Tibial nerve (tissue), 4 donors: ENCODE data around the gene CNNM4. TPM values are rescaled to one million over a fixed set of nuclear protein-coding genes. Genes with fewer than 3 reads are reported as not detected.

ENCODE experiments used
- DNase-seq, 2 donors: peaks; one replicate each; pipeline ENCODE4 v3.0.0-alpha.2; 2019; ENCODE audit warnings: low spot score in 2 of 2
- H3K27ac ChIP-seq, 4 donors: fragments of 200-600 bp; sonication (generic) in 3 of 4; one replicate each; pipeline ENCODE4 v1.5.1; 2017 to 2019; ENCODE audit warnings: mild to moderate bottlenecking in 1 of 4
- H3K27me3 ChIP-seq, 2 donors: fragments of 200-600 bp; sonication (generic) in 1 of 2; one replicate each; pipeline versions ENCODE4 v1.5.1 to v1.6.0; 2017 to 2019
- H3K36me3 ChIP-seq, 3 donors: fragments of 200-600 bp; sonication (generic); one replicate each; pipeline ENCODE4 v1.5.1; 2018 to 2019
- H3K4me1 ChIP-seq, 4 donors: fragments of 200-600 bp; sonication (generic) in 3 of 4; one replicate each; pipeline ENCODE4 v1.5.1; 2017 to 2019
- H3K4me3 ChIP-seq, 4 donors: fragments of 200-600 bp; sonication (generic) in 3 of 4; one replicate each; pipeline ENCODE4 v1.5.1; 2017 to 2019; ENCODE audit warnings: mild to moderate bottlenecking in 1 of 4, moderate library complexity in 1 of 4
- H3K9me3 ChIP-seq, 4 donors: fragments of 200-600 bp; sonication (generic) in 3 of 4; one replicate each; pipeline ENCODE4 v1.5.1; 2017 to 2019
- EP300 ChIP-seq, 2 donors: sonication (generic); formaldehyde crosslinking; IDR thresholded peaks; one replicate each; pipeline ENCODE4 v1.6.1; 2017; ENCODE audit warnings: antibody characterized with exemption in 2 of 2, mild to moderate bottlenecking in 1 of 2
- POLR2A ChIP-seq, 2 donors: fragments of 450-650 bp; IDR thresholded peaks; one replicate each; pipeline ENCODE4 v1.6.1; 2017; ENCODE audit warnings: antibody characterized with exemption in 2 of 2, mild to moderate bottlenecking in 2 of 2, moderate library complexity in 2 of 2
- WGBS, 2 donors: methylation state at CpG; one replicate each; pipeline ENCODE4 v1.1.5; 2018; 5-methylcytosine and 5-hydroxymethylcytosine counted together
- total RNA-seq, 4 donors: library from RNA; depleted of rRNA; stranded (reverse); fragments of >200 nt; gene quantifications; one replicate each; pipeline ENCODE4 v1.1.0, GENCODE V29; 2016
- TF ChIP-seq, protein P1 (sequence below), 5 experiments: fragments of 200-600 bp in 3 of 5; fragments of 450-650 bp in 2 of 5; sonication (generic) in 3 of 5; IDR thresholded peaks; one replicate each; pipeline ENCODE4 v1.5.1; 2016 to 2019; ENCODE audit warnings: antibody characterized with exemption in 5 of 5, mild to moderate bottlenecking in 3 of 5, moderate library complexity in 2 of 5

The CNNM4 gene
- total RNA-seq, 4 donors from 2014 or later, result 6.3 to 10.2 (median 7.9) TPM

DNA sequence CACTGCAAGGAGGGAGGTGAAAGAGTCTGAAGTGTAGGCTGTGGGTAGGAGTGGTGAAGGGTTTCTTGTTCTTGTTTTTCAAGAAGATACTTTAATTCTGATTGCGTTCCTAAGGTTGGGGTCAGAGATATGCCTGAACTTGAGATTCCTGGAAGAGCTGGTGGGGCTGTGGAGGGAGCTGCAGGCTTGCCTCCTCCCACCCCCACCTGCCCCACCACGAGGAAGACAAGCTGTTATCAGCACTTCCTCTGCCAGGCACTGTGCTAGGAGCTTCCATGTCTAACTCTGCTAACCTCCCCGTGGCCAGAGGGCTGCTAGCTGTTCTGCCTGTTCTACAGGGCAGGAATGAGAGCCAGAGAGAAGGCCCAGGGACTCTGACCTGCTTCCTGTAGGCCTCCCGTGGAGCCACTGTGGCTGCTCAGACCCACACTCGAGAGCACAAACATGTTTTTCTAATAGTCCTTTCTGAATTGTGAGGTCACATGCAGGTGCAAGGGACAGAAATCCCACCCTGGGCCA, 69.4 kb downstream of the CNNM4 start:
- H3K9me3 ChIP-seq, result no peaks in the 10 kb centered on the region
- WGBS, 2 donors, result 59 to 69% methylated on average over 4 to 5 of the region's 5 CpGs

DNA sequence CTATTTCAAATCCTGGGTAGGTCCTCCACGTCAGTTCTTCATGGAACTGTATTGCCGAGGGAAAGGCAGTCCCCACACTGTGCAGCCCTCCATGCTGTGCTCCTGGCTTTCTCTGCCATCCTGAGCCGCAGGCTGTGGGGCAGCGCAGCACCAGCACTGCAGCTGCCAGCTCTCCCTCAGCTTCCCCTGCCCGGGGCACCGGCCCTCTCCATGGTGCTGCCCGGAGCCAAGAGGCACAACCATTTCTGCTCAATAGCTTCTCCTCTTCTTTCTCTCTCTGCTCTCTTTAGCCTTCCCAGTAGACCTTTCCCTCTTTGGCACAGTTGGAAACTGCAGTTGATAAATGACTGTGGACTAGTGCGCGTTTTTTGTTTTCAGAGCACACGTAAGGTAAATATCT, 71.0 kb downstream of the CNNM4 start:
- Histone ChIP-seq H3K9me3 (no peaks in the 10 kb centered on the region), H3K27me3 (no peaks in the 10 kb centered on the region), H3K4me3 (no peak overlapping the region), H3K36me3 (peaks cover 7 to 98% (median 13%) of the 10 kb centered on the region in 3 donors), H3K4me1 (peaks cover 0 to 20% (median 9%) of the 10 kb centered on the region in 4 donors), H3K27ac (peak overlapping the region in 2 of 4 donors; percentile 5 to 16)
- no peak for DNase-seq
- TF ChIP-seq, protein P1, sequence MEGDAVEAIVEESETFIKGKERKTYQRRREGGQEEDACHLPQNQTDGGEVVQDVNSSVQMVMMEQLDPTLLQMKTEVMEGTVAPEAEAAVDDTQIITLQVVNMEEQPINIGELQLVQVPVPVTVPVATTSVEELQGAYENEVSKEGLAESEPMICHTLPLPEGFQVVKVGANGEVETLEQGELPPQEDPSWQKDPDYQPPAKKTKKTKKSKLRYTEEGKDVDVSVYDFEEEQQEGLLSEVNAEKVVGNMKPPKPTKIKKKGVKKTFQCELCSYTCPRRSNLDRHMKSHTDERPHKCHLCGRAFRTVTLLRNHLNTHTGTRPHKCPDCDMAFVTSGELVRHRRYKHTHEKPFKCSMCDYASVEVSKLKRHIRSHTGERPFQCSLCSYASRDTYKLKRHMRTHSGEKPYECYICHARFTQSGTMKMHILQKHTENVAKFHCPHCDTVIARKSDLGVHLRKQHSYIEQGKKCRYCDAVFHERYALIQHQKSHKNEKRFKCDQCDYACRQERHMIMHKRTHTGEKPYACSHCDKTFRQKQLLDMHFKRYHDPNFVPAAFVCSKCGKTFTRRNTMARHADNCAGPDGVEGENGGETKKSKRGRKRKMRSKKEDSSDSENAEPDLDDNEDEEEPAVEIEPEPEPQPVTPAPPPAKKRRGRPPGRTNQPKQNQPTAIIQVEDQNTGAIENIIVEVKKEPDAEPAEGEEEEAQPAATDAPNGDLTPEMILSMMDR (IDR thresholded peaks at IDR 0.05), result no peak
- no peak for TF ChIP-seq EP300 (IDR thresholded peaks at IDR 0.05)
- no peak for TF ChIP-seq POLR2A (IDR thresholded peaks at IDR 0.05)
- 69 to 75% methylated on average over 10 of the region's 10 CpGs for WGBS, 2 donors

More for the DNA sequence above, 69.4 kb downstream of the CNNM4 start:
- Histone ChIP-seq H3K27me3 (no peaks in the 10 kb centered on the region), H3K4me3 (no peak overlapping the region), H3K27ac (no peak overlapping the region), H3K4me1 (peaks cover 0 to 20% (median 9%) of the 10 kb centered on the region in 4 donors), H3K36me3 (peaks cover 7 to 100% (median 13%) of the 10 kb centered on the region in 3 donors)
- TF ChIP-seq EP300 (IDR thresholded peaks at IDR 0.05) (no peak), POLR2A (IDR thresholded peaks at IDR 0.05) (no peak)
- TF ChIP-seq, protein P1 (IDR thresholded peaks at IDR 0.05), result no peak
- DNase-seq, result no peak

GRCh38 chr2:96832408-96832753, 71.7 kb downstream of the CNNM4 start:
- H3K4me1 ChIP-seq, result peaks cover 0 to 20% (median 9%) of the 10 kb centered on the region in 4 donors
- TF ChIP-seq POLR2A (IDR thresholded peaks at IDR 0.05), result no peak
- no peak for TF ChIP-seq EP300 (IDR thresholded peaks at IDR 0.05)
- TF ChIP-seq, protein P1 (IDR thresholded peaks at IDR 0.05), result no peak
- no peaks in the 10 kb centered on the region for H3K9me3 ChIP-seq
- no peaks in the 10 kb centered on the region for H3K27me3 ChIP-seq
- no peak for DNase-seq
- WGBS, 2 donors, result 50 to 55% methylated on average over 9 to 11 of the region's 11 CpGs
- peaks cover 7 to 98% (median 12%) of the 10 kb centered on the region in 3 donors for H3K36me3 ChIP-seq
- no peak overlapping the region for H3K4me3 ChIP-seq
- H3K27ac ChIP-seq, result peak overlapping the region in 2 of 4 donors; percentile 5 to 50

- Histone ChIP-seq H3K36me3 (peaks cover 6 to 98% (median 7%) of the 10 kb centered on the region in 3 donors), H3K27me3 (no peaks in the 10 kb centered on the region), H3K4me1 (peaks cover 0 to 20% (median 9%) of the 10 kb centered on the region in 4 donors), H3K27ac (peak overlapping the region in 3 of 4 donors; percentile 5 to 50 (median 34)), H3K9me3 (no peaks in the 10 kb centered on the region), H3K4me3 (no peak overlapping the region)
- TF ChIP-seq, protein P1 (IDR thresholded peaks at IDR 0.05), result no peak
- no peak for TF ChIP-seq EP300 (IDR thresholded peaks at IDR 0.05)
- TF ChIP-seq POLR2A (IDR thresholded peaks at IDR 0.05), result no peak
- WGBS, 2 donors, result 44 to 46% methylated on average over 18 of the region's 18 CpGs
- DNase-seq, result peak in 1 of 2 donors; percentile 28
Observed at GRCh38 chr2:96832754-96833507, 72.2 kb downstream of the CNNM4 start.

DNA sequence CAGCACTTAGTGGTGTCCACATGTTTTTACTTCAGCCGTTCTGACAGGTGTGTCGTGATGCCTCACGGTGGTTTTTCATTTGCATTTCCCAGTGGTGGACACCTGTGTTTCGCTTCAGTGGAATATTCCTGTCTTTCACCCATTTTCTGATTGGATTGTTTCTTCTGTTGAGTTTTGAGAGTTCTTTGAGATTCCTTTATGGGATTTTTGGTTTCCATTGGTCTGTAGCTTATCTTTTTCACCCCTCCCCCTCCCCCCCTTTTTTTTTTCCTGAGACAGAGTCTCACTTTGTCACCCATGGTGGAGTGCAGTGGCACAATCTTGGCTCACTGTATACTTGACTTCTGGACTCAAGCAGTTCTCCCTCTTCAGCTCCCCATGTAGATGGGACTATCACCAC, 75.1 kb downstream of the CNNM4 start:
- Histone ChIP-seq H3K4me3 (no peak overlapping the region), H3K27ac (no peak overlapping the region), H3K36me3 (peaks cover 0 to 98% (median 0%) of the 10 kb centered on the region in 3 donors), H3K4me1 (peaks cover 0 to 33% (median 12%) of the 10 kb centered on the region in 4 donors), H3K27me3 (no peaks in the 10 kb centered on the region), H3K9me3 (no peaks in the 10 kb centered on the region)
- TF ChIP-seq EP300 (IDR thresholded peaks at IDR 0.05) (no peak), POLR2A (IDR thresholded peaks at IDR 0.05) (no peak)
- TF ChIP-seq, protein P1 (IDR thresholded peaks at IDR 0.05), result no peak
- no peak for DNase-seq
- WGBS, 2 donors, result 92 to 95% methylated on average over 4 of the region's 4 CpGs
